ENCODE measurements around the gene SCYL1.

SCYL1 gene

GRCh38 chr11:65579291-65579690 lies 54.4 kb downstream of the SCYL1 start:
- in situ Hi-C loops (cut with MboI; ENCODE audit: low sequenced_read_pairs) = no loop called here

DNA sequence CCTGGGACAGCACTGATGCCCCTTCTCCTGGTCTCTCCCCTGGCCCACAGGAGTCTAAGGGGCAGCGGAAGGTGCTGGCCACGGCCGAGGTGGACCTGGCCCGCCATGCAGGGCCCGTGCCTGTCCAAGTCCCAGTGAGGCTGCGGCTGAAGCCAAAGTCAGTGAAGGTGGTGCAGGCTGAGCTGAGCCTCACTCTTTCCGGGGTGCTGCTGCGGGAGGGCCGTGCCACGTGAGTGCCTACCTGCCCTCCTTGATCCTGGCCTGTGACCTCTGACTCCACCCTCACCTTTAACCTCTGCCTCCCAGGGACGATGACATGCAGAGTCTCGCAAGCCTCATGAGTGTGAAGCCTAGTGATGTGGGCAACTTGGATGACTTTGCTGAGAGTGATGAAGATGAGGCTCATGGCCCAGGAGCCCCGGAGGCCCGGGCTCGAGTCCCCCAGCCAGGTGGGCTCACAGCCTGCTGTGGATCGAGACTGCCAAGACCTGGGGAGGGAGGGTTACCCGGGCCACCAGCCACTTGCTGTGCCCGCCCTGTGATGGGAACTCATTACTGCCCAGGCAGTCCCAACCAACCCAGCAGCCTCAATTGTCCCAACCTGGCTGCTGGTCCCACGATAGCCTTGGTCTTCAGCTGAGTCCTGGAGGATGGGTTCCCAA lies 55.3 kb downstream of the SCYL1 start:
- in situ Hi-C loops (cut with MboI; ENCODE audit: low sequenced_read_pairs) = no loop called here

GRCh38 chr11:65580756-65581155 lies 55.9 kb downstream of the SCYL1 start:
- in situ Hi-C loops (cut with MboI; ENCODE audit: low sequenced_read_pairs) = no loop called here

DNA sequence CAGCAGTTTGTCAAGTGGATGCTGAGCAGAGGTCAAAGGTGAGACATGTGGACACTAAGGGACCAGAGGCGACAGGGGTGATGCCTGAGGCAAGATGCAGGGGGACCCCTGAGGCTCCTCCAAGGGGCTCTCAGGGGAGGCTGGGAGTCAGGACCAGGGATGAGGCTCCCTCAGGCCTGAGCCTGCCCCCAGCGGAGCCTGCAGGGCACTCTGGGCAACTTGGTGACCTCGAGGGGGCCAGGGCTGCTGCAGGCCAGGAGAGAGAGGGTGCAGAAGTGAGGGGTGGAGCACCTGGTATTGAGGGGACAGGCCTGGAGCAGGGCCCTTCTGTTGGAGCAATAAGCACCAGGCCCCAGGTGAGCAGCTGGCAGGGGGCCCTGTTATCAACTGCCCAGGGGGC lies 57.0 kb downstream of the SCYL1 start:
- in situ Hi-C loops (cut with MboI; ENCODE audit: low sequenced_read_pairs) = no loop called here

- in situ Hi-C loops (cut with MboI; ENCODE audit: low sequenced_read_pairs) = no loop called here
Observed at GRCh38 chr11:65583589-65583988, 58.7 kb downstream of the SCYL1 start.

DNA sequence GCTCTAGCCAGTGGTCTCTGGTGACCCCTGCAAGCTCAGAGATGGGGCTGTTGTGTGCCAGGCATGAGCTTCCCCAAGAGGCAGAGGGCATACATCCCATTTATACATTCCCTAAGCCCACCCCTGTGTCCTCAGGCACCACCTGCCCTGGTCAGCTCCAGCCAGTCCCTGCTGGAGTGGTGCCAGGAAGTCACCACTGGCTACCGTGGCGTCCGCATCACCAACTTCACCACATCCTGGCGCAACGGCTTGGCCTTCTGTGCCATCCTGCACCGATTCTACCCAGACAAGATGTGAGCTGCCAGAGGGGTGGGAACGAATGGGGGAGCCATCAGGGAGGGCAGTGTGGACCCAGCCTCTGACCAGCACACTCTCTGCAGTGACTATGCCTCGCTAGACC lies 59.2 kb downstream of the SCYL1 start:
- in situ Hi-C loops (cut with MboI; ENCODE audit: low sequenced_read_pairs) = no loop called here

DNA sequence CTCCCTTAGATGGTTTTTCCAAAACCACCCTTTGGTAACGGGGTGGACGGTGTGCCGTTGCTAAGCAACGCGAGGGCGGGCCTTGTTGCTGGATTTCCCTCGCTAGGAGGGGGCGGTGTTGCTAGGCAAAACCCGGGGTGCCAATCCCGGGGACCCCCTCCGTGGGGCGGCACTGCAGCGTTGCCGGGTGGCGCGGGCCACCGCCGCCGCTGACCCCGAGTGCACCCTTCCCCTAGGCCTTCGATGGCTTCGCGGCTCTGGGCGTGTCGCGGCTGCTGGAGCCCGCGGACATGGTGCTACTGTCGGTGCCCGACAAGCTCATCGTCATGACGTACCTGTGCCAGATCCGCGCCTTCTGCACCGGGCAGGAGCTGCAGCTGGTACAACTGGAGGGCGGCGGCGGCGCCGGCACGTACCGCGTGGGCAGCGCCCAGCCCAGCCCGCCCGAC lies 59.9 kb downstream of the SCYL1 start:
- in situ Hi-C loops (cut with MboI; ENCODE audit: low sequenced_read_pairs) = no loop called here

- in situ Hi-C loops (cut with MboI; ENCODE audit: low sequenced_read_pairs) = no loop called here
Observed at GRCh38 chr11:65585396-65586246, 60.7 kb downstream of the SCYL1 start.

GRCh38 chr11:65586247-65586630 lies 61.4 kb downstream of the SCYL1 start:
- in situ Hi-C loops (cut with MboI; ENCODE audit: low sequenced_read_pairs) = no loop called here

GRCh38 chr11:65586676-65587075 lies 61.8 kb downstream of the SCYL1 start:
- in situ Hi-C loops (cut with MboI; ENCODE audit: low sequenced_read_pairs) = no loop called here
